Renal pelvis (tissue), 12 donors: ENCODE results near the gene SLFN13. TPM values are rescaled to one million over a fixed set of nuclear protein-coding genes. Genes with fewer than 3 reads are reported as not detected.
"Not testable (repeated sequence)": the region's sequence is repeated elsewhere in the genome, so short reads cannot be mapped to it uniquely, and the experiment has no call there.

Experiments used
- DNase-seq: peaks from one replicate; pipeline ENCODE4 v3.0.0-alpha.2; 2013
- long read RNA-seq, 16 experiments: transcript quantifications; one replicate each; lab custom pipeline, GENCODE V29; 2026
- polyA plus RNA-seq, 3 donors: library from polyadenylated mRNA; unstranded; fragments of 120-200 nt; gene quantifications; one replicate each; pipeline ENCODE4 v1.2.1, GENCODE V29; 2013; ENCODE audit not compliant: insufficient read length in 3 of 3

SLFN13 gene
- polyA plus RNA-seq: 10 to 100 TPM; 16.5 to 47.6 (median 37.5) TPM
- long read RNA-seq, donor 1, full-length matches to known transcripts: 1 of 1 reads
- long read RNA-seq, donor 1, partial matches to known transcripts: 0 of 1 reads
- long read RNA-seq, donor 1, other reads (novel, unspliced or antisense): 0 of 1 reads
- long read RNA-seq, donor 2, full-length matches to known transcripts: 2 of 2 reads
- long read RNA-seq, donor 2, partial matches to known transcripts: 0 of 2 reads
- long read RNA-seq, donor 2, other reads (novel, unspliced or antisense): 0 of 2 reads
- long read RNA-seq, donor 3, full-length matches to known transcripts: 4 of 4 reads
- long read RNA-seq, donor 3, partial matches to known transcripts: 0 of 4 reads
- long read RNA-seq, donor 3, other reads (novel, unspliced or antisense): 0 of 4 reads
- long read RNA-seq, donor 4, full-length matches to known transcripts: 1 of 1 reads
- long read RNA-seq, donor 4, partial matches to known transcripts: 0 of 1 reads
- long read RNA-seq, donor 4, other reads (novel, unspliced or antisense): 0 of 1 reads
- long read RNA-seq, donor 5, full-length matches to known transcripts: 1 of 1 reads
- long read RNA-seq, donor 5, partial matches to known transcripts: 0 of 1 reads
- long read RNA-seq, donor 5, other reads (novel, unspliced or antisense): 0 of 1 reads
- long read RNA-seq, donor 6, full-length matches to known transcripts: 6 of 6 reads
- long read RNA-seq, donor 6, partial matches to known transcripts: 0 of 6 reads
- long read RNA-seq, donor 6, other reads (novel, unspliced or antisense): 0 of 6 reads
- long read RNA-seq, donor 7, full-length matches to known transcripts: 2 of 2 reads
- long read RNA-seq, donor 7, partial matches to known transcripts: 0 of 2 reads
- long read RNA-seq, donor 7, other reads (novel, unspliced or antisense): 0 of 2 reads
- long read RNA-seq, donor 8: 0 reads
- long read RNA-seq, donor 9, full-length matches to known transcripts: 4 of 4 reads
- long read RNA-seq, donor 9, partial matches to known transcripts: 0 of 4 reads
- long read RNA-seq, donor 9, other reads (novel, unspliced or antisense): 0 of 4 reads
- long read RNA-seq, donor 10, full-length matches to known transcripts: 3 of 3 reads
- long read RNA-seq, donor 10, partial matches to known transcripts: 0 of 3 reads
- long read RNA-seq, donor 10, other reads (novel, unspliced or antisense): 0 of 3 reads
- long read RNA-seq, donor 11: 0 reads
- long read RNA-seq, donor 12, full-length matches to known transcripts: 2 of 2 reads
- long read RNA-seq, donor 12, partial matches to known transcripts: 0 of 2 reads
- long read RNA-seq, donor 12, other reads (novel, unspliced or antisense): 0 of 2 reads
- long read RNA-seq, donor 13, partial matches to known transcripts: 0 of 1 reads
- long read RNA-seq, donor 13, other reads (novel, unspliced or antisense): 0 of 1 reads
- long read RNA-seq, donor 14: 0 reads
- long read RNA-seq, donor 15: 0 reads
- long read RNA-seq, donor 16, full-length matches to known transcripts: 2 of 2 reads
- long read RNA-seq, donor 16, partial matches to known transcripts: 0 of 2 reads
- long read RNA-seq, donor 16, other reads (novel, unspliced or antisense): 0 of 2 reads

- DNase-seq: peak; percentile 84
These were observed at the start of gene SLFN13 for GRCh38 chr17:35448214-35448898. Gene SLFN13 (minus strand): TSS chr17:35448766. CDS start chr17:35445680, 3,086 bp downstream.

- no peak for DNase-seq
These were observed 48.1 kb upstream of the SLFN13 start for GRCh38 chr17:35496451-35497290.

- no peak for DNase-seq
These were observed 44.5 kb upstream of the SLFN13 start for GRCh38 chr17:35493040-35493439.

GRCh38 chr17:35491417-35491816, 42.9 kb upstream of the SLFN13 start:
- no peak for DNase-seq

- DNase-seq: no peak
These were observed 41.4 kb upstream of the SLFN13 start for GRCh38 chr17:35489944-35490343.

- no peak for DNase-seq
These were observed 40.4 kb upstream of the SLFN13 start for GRCh38 chr17:35488991-35489390.

- peak; percentile 55 for DNase-seq
These were observed 38.6 kb upstream of the SLFN13 start for GRCh38 chr17:35486920-35487732.

- DNase-seq: no peak
These were observed 30.7 kb upstream of the SLFN13 start for GRCh38 chr17:35479271-35479670.

- DNase-seq: no peak
These were observed 28.7 kb upstream of the SLFN13 start for GRCh38 chr17:35477248-35477647.

- no peak for DNase-seq
These were observed 27.8 kb upstream of the SLFN13 start for GRCh38 chr17:35476283-35476820.

GRCh38 chr17:35468475-35468874, 19.9 kb upstream of the SLFN13 start:
- no peak for DNase-seq

GRCh38 chr17:35467824-35468223, 19.3 kb upstream of the SLFN13 start:
- DNase-seq: no peak

GRCh38 chr17:35460354-35460851, 11.8 kb upstream of the SLFN13 start:
- DNase-seq: peak; percentile 43

- not testable (repeated sequence) for DNase-seq
These were observed 5.5 kb upstream of the SLFN13 start for GRCh38 chr17:35454035-35454434.

GRCh38 chr17:35453171-35453570, 4.6 kb upstream of the SLFN13 start:
- DNase-seq: no peak

- peak; percentile 54 for DNase-seq
These were observed 885 bp upstream of the SLFN13 start for GRCh38 chr17:35449371-35449931.

GRCh38 chr17:35448899-35449227, 297 bp upstream of the SLFN13 start:
- no peak for DNase-seq

GRCh38 chr17:35447499-35447898, 1.1 kb downstream of the SLFN13 start:
- no peak for DNase-seq
